GM20431 (cell line): Measurements from ENCODE around the gene CACNA2D3.
"Not testable (repeated sequence)": the region's sequence is repeated elsewhere in the genome, so short reads cannot be mapped to it uniquely, and the experiment has no call there.

Experiments
- in situ Hi-C: fragments of 300-500 bp; cut with MseI, MboI; formaldehyde crosslinking; loops from one replicate; pipeline ENCODE4 v1.15.0; 2020; ENCODE audit warnings: low sequenced_read_pairs; ENCODE audit not compliant: unreplicated experiment

The CACNA2D3 gene

DNA sequence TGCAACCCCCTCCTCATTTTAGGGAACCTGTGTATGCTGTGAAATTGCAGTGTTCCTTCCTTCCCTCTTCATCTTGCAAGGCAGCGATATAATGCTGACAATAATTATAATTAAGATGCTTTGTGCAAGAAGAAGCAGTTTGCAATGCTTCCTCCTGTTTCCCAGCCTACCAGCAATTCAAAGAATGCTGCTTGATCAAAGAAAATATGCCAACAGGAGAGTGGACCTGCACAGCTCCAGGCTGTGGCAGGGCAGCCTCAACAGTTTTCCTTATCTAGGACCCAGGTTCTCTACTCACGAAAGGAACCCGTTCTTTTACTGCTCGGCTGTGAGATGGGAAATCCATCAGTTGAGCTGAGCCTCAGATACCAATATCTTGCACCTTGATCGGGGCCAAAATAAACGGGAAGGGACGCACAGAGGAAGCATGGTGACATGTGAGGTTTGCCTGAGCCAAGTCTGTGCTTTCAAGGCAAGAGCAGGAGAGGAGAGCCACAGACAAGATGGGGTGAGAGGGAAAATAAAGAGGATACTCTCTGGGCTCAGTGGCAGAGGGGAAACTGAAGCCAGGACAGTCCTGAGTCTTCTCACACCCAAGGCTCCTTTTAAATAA lies 828.1 kb downstream of the CACNA2D3 start:
- in situ Hi-C loops: no loop called here

DNA sequence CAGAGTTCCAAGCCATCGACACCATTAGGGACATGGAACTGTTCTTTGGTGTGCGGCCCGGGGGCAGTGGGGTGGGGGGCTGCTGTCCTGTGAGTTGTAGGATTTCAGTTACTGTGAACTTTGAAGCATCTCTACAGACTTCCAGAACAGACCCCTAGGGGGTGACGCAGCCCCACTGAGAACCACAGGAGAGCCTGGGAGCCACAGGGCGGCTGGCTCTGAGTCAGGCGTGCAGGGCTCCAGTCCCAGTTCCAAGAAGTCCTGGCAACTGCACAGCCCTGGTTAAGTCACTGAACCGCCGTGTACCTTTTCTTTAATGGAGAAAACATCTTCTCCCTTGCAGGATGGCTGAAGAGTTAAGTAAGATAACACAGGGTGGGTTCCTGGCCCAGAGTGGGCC lies 829.1 kb downstream of the CACNA2D3 start:
- in situ Hi-C loops: no loop called here

DNA sequence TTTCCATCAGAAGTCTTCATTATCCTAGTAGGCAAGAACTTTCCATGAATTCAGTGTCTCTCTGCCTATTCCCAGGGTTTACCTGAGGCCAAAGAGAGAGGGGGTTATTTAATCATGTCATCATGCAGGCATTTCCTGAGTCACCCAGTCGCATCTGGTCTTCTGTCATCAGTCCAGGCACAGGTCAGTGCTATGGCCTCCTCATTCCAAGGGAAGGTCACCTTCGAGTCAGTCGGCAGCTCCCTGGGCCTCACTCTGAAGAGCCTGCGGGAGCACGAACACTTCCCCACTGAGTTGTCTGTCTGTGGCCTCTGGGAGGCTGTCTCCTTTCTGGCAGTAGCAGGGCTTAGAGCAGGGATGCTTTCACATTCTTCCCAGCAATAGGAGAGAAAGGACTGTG lies 831.7 kb downstream of the CACNA2D3 start:
- in situ Hi-C loops: no loop called here

DNA sequence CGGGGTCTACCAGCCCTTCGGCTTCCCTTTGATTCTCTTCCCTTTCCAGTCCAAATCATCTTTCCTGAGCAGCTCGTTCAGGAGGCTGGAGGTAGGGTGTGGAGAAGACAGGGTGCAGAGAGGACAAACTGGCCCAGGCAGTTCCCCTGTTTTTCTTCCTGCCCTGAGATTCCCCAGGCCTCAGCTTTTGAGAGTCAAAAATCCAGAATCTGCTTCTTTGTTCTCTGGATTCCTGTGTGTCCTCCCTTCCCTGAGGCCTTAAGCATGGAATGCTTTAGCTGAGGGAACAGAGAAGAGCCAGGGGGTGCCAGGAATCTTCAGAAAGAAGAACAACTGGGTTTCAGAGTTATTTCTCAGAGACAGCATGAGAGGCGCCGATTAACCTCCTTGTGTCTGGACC lies 832.2 kb downstream of the CACNA2D3 start:
- in situ Hi-C loops: no loop called here

DNA sequence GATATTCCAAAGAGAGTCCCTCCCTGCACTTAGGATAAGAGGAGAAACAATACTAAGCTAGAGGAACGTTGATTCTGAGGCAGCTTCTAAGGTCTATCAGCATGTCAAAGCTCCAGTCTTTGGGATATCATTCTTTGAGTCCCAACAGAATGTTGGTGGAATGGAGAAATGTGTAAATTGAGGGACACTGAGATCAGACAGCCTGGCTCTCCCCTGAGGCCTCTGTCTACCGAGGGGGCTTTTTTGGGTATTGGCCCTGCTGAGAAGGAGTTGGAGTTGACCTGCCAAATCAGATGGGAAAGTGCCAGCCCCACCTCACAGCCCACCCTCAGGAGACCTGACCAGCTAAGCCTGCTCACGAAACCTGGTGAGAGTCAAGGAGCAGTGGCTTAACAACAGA lies 833.1 kb downstream of the CACNA2D3 start:
- in situ Hi-C loops: no loop called here

DNA sequence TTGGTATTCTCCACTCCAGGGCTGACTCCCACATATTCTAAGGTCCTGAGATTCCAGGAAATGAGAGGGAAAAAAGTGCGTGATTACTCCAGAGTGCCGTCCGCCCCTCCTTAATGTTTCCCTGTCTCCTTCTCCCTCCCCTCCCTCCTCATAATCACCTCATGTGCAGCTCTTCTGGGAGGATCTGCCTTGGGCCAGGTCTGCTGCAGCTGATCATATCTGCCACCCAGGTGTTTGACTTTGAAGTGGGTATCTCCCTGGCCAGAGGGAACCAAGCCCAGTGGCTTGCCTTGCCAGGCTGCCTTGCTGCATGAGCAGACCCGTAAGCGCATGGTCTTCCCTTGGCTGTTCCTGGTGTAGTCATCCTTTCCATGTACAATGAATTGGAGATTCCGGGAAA lies 833.6 kb downstream of the CACNA2D3 start:
- in situ Hi-C loops: no loop called here

DNA sequence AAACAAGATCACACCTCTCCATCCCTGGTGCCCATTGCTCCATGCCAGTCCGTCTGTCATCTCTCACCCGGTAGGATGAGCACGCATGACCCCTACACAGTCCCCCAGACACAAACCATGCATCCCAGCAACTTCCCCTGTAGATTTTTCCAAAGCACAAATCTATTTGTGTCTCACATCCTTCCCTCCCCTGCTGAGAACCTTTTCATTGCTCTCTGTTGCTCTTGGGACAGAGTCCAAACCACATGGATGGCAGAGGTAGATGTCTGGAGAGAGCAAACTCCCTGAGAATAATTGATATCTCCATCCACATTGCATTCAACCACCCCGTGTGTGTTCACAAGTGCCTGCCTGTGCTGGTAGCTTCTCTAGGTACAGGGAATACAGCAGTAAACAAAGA lies 835.4 kb downstream of the CACNA2D3 start:
- in situ Hi-C loops: no loop called here

DNA sequence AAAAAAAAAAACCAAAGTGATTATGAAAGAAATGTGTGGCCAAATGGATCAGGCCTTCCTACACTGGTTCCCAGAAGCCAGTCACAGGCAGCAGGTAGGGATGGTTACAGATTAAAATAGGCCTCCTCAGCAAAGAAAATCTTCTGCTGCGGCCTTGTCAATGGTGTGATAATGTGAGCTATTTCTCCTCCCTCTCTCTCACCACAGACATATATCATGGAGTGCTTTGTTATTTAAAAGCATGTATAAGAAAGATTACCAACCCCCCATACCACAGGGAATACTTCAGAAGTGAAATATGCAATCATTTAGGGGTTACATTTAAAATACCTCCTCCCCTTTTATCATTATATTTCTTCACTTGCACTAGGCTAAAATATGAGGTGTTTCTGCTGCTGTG lies 837.7 kb downstream of the CACNA2D3 start:
- in situ Hi-C loops: no loop called here

DNA sequence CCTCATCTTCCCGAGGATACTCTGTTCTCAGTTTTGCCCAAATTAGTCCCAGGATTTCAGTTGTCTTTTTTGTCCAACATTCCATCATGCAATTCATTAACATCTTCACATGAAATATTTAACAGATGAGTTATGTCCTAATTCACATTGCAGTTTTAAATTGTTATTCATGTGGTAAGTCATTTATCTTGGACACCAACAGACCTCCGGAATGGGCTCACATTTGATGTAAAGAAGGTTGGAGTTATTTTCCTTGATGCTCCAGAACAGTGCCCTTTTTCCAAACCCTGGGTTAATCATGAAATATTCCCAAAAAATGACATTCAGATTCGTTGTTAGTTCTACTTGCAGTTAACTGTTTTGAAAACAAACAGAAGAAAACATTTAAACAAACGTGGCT lies 838.3 kb downstream of the CACNA2D3 start:
- in situ Hi-C loops: no loop called here

DNA sequence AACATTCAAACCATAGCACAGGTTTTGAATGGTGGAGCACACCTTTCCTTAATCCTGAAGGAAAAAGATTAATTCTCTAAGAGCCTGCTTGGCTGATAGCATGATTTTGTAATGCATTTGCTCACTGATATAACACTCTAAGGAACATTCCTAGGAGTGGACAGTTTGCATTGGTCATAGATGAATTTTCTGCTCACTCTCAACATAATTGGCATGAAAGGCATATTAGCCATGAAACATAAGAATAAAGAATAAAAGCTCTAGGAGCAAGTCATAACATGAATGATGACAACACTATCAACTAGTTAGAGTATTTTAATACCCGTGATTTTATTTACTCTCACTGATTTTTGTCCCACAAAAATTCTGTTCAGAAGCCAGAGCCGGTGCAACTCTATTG lies 839.8 kb downstream of the CACNA2D3 start:
- in situ Hi-C loops: no loop called here

DNA sequence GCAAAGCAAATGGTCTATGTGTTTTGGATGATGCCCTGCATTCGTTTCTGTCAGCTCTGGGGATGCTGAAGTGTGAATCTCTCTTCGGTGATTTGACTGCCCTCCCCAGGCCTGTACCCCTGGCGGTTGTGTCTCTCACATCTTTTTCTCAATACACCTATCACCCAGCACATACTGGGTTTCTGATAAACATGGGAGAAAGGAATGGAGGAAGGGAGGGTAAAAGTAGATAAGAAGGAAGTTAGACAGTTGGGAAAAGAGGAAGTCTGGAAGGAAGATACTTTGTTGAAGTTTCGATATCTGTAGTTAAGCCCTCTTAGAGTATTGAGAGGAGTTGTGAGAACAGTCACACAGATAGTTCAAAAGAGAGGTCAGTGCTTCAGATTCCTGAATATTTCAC lies 841.3 kb downstream of the CACNA2D3 start:
- in situ Hi-C loops: no loop called here

DNA sequence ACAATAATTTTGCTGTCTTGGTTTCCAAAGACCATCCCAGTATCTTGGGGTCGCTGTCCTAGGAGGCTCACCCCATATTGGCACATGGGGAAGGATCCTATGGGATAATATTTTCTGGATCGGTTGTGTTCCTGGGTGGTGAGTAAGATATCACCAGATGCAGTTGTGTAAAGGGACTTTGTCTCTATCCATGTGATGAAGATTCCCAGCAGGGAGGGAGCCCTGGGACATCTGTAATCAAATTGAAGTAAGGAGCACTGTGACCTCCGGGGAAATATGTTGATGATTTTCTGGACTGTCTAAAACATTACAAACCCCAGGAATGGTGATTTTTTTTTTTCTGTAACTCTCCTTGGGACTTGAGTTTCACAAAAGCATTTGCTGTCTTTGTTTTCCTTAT lies 841.7 kb downstream of the CACNA2D3 start:
- in situ Hi-C loops: no loop called here

DNA sequence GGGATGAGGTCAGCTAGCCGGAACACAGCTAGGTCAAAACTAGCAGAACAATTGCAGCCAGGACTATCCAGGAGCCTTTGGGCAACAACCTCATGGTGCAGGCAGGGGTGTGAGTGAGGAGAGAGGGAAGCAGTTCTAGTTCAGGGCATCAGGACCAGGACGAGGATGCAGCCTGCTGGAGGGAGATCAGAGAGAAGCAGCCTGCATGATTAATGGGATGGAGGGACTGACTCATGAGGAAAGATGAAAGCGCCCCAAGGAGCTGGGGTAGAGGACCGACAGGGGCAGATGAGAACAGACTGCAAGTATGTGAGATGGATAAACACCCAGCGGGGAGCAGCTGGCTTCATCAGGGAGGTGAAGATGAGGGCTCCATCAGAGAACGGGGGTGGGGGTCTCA lies 843.4 kb downstream of the CACNA2D3 start:
- in situ Hi-C loops: no loop called here

DNA sequence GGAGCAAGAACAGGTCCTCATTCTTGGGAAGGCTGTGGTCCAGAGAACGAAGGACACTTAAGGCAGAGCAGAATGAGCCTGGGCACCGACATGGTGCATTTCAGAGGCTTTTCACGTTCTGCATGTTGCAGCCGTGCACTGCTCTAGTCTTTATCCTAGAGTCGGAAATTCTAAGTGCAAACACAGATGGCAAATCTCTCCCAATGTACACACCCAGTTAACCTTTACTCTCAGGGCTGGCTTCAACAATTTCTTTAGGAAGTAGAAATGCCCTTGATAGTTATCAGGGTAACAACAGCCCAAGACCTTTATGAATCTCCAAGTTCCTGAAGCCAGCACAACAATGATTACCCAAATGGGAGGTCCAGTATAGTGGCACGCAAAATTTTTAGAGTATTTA lies 844.6 kb downstream of the CACNA2D3 start:
- in situ Hi-C loops: no loop called here

DNA sequence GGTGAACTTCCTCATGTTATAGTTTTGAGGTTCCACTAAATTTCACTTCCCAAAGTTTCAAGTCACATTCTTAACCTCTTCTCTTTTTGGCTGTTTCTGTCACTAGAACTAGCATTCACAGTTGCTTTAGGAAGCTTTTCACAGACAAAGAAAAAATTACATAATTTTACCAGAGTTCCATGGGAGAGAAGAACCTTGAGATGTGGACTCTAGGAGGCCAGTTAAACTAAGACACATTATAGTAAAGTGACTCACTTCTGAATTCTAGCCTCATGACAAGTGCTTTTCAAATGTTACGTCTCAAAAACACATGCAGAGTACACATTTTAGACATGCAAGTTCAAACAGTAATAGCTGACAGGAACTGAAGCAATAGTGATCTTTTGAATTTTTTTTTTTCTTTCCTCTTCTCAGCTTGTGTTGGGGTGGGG lies 845.4 kb downstream of the CACNA2D3 start:
- in situ Hi-C loops: no loop called here

DNA sequence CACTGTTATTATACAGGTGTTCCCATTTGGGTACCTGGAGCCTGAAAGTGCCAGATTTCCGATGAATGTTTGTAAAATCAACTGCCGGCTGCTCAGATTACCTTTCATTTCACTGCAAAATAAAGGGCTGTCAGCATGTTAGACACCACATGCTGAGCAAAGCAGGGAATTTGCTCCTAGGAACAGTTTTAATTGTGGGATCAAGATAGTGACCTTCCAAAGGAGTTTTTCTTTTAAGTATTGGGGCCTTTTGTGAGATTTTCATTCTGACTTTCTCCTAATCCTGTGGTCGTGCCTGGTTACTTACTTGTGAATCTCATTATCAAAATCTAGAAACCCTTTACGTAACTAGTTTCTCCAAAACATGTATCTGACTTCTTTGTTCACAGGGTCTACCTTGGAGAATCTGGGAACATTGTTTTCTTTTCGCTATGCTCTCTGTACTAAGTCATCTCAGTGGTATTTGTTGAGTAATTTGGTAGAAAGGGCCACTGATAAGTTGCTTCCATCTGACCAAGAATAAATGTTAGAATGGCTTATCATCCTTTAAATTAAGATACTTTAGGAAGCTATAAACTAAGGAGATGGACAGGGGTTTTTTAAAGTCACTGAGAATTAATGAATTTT lies 846.3 kb downstream of the CACNA2D3 start:
- in situ Hi-C loops: no loop called here

DNA sequence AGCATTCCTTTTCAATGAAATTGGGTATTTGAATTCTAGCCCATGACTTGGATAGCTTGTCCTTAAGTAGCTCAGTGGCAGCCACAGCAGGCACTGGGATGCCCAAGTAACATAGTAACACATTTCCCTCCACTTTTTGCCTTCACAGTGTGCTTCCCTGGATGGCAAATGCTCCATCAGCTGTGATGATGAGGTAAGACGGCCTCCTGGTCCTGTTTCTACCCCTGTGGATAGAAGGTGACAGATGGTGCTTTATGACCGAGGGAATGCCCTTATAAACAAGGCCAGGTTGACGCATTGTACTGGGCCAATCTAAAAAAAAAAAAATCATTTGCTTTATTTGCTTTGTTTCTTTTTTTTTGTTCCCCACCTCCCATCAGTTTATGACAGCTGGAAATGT lies 847.3 kb downstream of the CACNA2D3 start:
- in situ Hi-C loops: no loop called here

DNA sequence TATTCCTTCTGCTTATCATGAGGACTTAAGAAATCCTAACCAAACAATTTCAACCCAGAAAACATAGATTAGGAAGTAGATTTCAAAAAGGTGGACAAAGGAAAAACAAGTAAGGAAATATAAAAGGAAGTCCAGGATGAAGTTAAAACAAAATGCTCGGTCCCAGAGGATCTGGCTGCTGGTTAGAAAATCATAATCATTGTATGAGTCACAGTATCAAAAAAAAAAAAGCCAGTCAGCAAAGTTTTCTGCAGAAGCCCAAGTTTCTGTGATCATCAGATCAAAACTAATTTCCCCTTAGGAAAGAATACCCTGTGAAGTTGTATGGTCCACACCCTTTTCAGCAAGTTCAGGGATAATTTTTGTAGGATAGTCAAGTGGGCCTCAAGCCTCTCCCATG lies 848.5 kb downstream of the CACNA2D3 start:
- in situ Hi-C loops: no loop called here

DNA sequence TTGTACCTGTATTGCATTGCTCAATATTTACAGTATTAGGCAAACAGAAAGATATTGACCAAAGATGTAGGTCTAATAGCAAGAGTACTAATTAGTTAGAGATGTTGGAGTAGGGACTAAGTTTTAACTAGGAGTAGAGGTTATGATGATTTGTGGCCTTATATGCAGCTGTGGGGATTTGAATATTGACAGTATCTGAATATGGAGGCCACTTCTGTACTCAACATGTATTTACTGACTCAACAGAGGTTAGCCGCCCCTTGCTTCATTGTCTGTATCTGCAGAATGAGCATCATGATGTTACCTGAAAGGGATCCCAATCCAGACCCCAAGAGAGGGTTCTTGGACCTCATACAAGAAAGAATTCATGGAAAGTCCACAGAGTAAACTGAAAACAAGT lies 855.1 kb downstream of the CACNA2D3 start:
- in situ Hi-C loops: no loop called here

DNA sequence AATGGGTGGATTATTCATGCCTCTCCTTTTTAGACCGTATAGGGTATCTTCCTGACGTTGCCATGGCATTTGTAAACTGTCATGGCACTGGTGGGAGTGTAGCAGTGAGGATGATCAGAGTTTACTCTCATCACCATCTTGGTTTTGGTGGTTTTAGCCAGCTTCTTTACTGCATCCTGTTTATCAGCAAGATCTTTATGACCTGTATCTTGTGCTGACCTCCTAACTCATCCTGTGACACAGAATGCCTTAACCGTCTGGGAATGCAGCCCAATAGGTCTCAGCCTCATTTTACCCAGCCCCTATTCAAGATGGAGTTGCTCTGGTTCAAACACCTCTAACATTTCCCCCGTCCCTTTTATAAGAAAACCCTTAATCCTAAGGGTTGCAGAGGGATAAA lies 855.6 kb downstream of the CACNA2D3 start:
- in situ Hi-C loops: not testable (repeated sequence)

DNA sequence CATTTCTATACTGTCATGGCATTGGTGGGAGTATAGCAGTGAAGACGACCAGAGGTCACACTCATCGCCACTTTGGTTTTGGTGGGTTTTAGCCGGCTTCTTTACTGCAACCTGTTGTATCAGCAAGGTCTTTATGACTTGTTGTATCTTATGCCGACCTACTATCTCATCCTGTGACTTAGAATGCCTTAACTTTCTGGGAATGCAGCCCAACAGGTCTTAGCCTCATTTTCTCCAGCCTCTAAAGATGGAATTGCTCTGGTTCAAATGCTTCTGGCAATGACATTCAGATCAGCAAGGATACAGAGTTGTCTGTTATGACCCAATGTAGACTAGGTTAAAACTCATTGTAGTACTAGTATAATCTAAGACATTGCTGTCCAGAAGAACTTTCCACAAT lies 860.5 kb downstream of the CACNA2D3 start:
- in situ Hi-C loops: no loop called here
